Sigmoid colon (tissue), 7 donors: Measurements from ENCODE around the gene LY86. TPM values are rescaled to one million over a fixed set of nuclear protein-coding genes. Genes with fewer than 3 reads are reported as not detected.
A peak's percentile ranks its signal among the peaks of the same experiment; 100 is the strongest.

Experiments used
- DNase-seq: peaks from one replicate; pipeline ENCODE4 v3.0.0-alpha.2; 2019
- H3K27ac ChIP-seq, 4 donors: fragments of 200-600 bp; sonication (generic); one replicate each; pipeline ENCODE4 v1.5.1; 2016 to 2019; ENCODE audit warnings: mild to moderate bottlenecking in 1 of 4
- H3K27me3 ChIP-seq, 3 donors: fragments of 200-600 bp; sonication (generic); one replicate each; pipeline ENCODE4 v1.5.1; 2019; ENCODE audit warnings: mild to moderate bottlenecking in 1 of 3
- H3K36me3 ChIP-seq, 4 donors: fragments of 200-600 bp; sonication (generic); one replicate each; pipeline ENCODE4 v1.5.1; 2016 to 2019
- H3K4me1 ChIP-seq, 4 donors: fragments of 200-600 bp; sonication (generic); one replicate each; pipeline ENCODE4 v1.5.1; 2017 to 2019
- H3K4me3 ChIP-seq, 4 donors: fragments of 200-600 bp; sonication (generic); one replicate each; pipeline ENCODE4 v1.5.1; 2017 to 2019; ENCODE audit warnings: mild to moderate bottlenecking in 2 of 4, moderate library complexity in 1 of 4
- H3K9me3 ChIP-seq, 4 donors: fragments of 200-600 bp in 3 of 4; sonication (generic) in 3 of 4; one replicate each; pipeline versions ENCODE4 v1.5.1 to v1.6.1; 2013 to 2019
- CTCF ChIP-seq, 4 experiments: fragments of 450-650 bp in 3 of 4; fragments of 200-600 bp in 1 of 4; IDR thresholded peaks; one replicate each; pipeline ENCODE4 v1.5.1; 2016 to 2019; ENCODE audit warnings: antibody characterized with exemption in 4 of 4, mild to moderate bottlenecking in 3 of 4, moderate library complexity in 2 of 4
- EP300 ChIP-seq, 4 donors: sonication (generic); formaldehyde crosslinking; IDR thresholded peaks; one replicate each; pipeline ENCODE4 v1.6.1; 2017; ENCODE audit warnings: antibody characterized with exemption in 4 of 4
- POLR2A ChIP-seq, 2 donors: fragments of 450-650 bp; IDR thresholded peaks; one replicate each; pipeline ENCODE4 v1.6.1; 2016; ENCODE audit warnings: antibody characterized with exemption in 2 of 2, mild to moderate bottlenecking in 2 of 2, moderate library complexity in 2 of 2
- POLR2AphosphoS5 ChIP-seq, 4 donors: sonication (generic); formaldehyde crosslinking; IDR thresholded peaks; one replicate each; pipeline ENCODE4 v1.6.1; 2017; ENCODE audit warnings: antibody characterized with exemption in 4 of 4
- WGBS, 2 donors: extraction: QIAGEN DNeasy Blood & Tissue Kit; methylation state at CpG; one replicate each; pipeline ENCODE4 v1.1.7; 2013; 5-methylcytosine and 5-hydroxymethylcytosine counted together
- intact Hi-C: fragments of 100-400 bp; cut with DNase I; formaldehyde crosslinking; loops from one replicate; pipeline ENCODE4 v1.15.1; 2023
- polyA plus RNA-seq, 3 donors: library from polyadenylated mRNA; stranded (reverse); fragments of 200-250 nt; gene quantifications; one replicate each; pipeline ENCODE4 v1.2.3, GENCODE V29; 2013
- total RNA-seq, 4 donors: library from RNA; depleted of rRNA; stranded (reverse); fragments of >200 nt; gene quantifications; one replicate each; pipeline ENCODE4 v1.1.0, GENCODE V29; 2016
- donor health status: healthy with polysubstance abuse.
- donor health status: Bipolar disorder and iron deficiency.
- donor health status: healthy.

Gene LY86
- total and polyA plus RNA-seq, 7 donors: 1.1 to 15.7 (median 5.9) TPM

DNA sequence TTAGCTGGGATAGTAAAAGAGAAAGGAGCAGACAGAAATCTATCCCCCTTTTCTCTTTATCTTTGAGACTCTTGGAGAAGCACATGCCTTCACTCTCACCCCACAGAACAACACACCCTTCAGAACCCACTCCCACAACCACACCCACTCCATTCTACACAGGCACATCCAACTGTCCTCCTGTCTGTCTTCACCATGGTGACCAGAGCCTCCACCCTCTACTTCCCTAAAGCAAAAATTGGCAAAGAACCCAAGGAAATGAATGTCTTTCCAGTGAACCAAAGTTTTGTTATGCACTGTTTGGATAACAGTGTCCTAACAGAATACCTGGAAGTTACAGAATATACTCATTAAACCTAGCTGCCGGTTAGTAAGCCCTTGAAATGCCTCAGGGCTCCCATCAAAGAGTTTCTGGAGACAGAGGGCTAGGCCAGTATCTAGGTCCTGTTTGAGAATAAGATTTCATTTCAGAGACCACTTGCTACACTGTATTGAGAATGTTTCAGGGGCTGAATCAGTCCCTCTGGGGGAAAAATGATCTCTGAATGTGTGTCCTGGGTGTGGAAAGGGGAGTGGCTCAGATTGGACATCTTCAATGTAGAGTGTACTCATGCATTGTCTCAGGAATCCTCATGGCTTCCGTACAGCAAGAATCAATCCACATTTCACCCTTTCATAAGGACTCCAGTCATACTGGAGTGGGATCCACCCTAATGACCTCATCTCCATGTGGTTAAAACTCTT lies 101.1 kb downstream of the LY86 start:
- Histone ChIP-seq H3K4me1 (peaks cover 0 to 30% (median 22%) of the 10 kb centered on the region in 4 donors), H3K27ac (peak overlapping the region; percentile 30 to 66 (median 40)), H3K9me3 (peaks cover 0 to 8% (median 0%) of the 10 kb centered on the region in 4 donors), H3K4me3 (no peak overlapping the region), H3K36me3 (no peaks in the 10 kb centered on the region), H3K27me3 (no peaks in the 10 kb centered on the region)
- no peak for DNase-seq
- 47 to 79% methylated on average over 2 of the region's 2 CpGs for WGBS, 2 donors
- no peak for TF ChIP-seq EP300 (IDR thresholded peaks at IDR 0.05)
- no peak for TF ChIP-seq POLR2A (IDR thresholded peaks at IDR 0.05)
- TF ChIP-seq CTCF (IDR thresholded peaks at IDR 0.05): no peak
- no peak for TF ChIP-seq POLR2AphosphoS5 (IDR thresholded peaks at IDR 0.05)
- intact Hi-C loops: no loop called here

GRCh38 chr6:6690144-6690483 lies 101.6 kb downstream of the LY86 start:
- peak overlapping the region; percentile 30 to 66 (median 40) for H3K27ac ChIP-seq
- H3K9me3 ChIP-seq: peaks cover 0 to 8% (median 0%) of the 10 kb centered on the region in 4 donors
- intact Hi-C loops: no loop called here
- TF ChIP-seq CTCF (IDR thresholded peaks at IDR 0.05) (no peak), POLR2AphosphoS5 (IDR thresholded peaks at IDR 0.05) (no peak), POLR2A (IDR thresholded peaks at IDR 0.05) (no peak), EP300 (IDR thresholded peaks at IDR 0.05) (no peak)
- H3K4me3 ChIP-seq: no peak overlapping the region
- WGBS, 2 donors: 94 to 96% methylated on average over 2 of the region's 2 CpGs
- H3K27me3 ChIP-seq: no peaks in the 10 kb centered on the region
- H3K4me1 ChIP-seq: peaks cover 0 to 30% (median 22%) of the 10 kb centered on the region in 4 donors
- H3K36me3 ChIP-seq: no peaks in the 10 kb centered on the region
- no peak for DNase-seq

- intact Hi-C loops: no loop called here
- H3K36me3 ChIP-seq: no peaks in the 10 kb centered on the region
- 16 to 63% methylated on average over 6 of the region's 6 CpGs for WGBS, 2 donors
- no peak for DNase-seq
- peaks cover 0 to 8% (median 0%) of the 10 kb centered on the region in 4 donors for H3K9me3 ChIP-seq
- no peaks in the 10 kb centered on the region for H3K27me3 ChIP-seq
- peaks cover 0 to 29% (median 16%) of the 10 kb centered on the region in 4 donors for H3K4me1 ChIP-seq
- no peak overlapping the region for H3K4me3 ChIP-seq
- TF ChIP-seq CTCF (IDR thresholded peaks at IDR 0.05) (no peak), EP300 (IDR thresholded peaks at IDR 0.05) (no peak), POLR2AphosphoS5 (IDR thresholded peaks at IDR 0.05) (no peak), POLR2A (IDR thresholded peaks at IDR 0.05) (no peak)
- H3K27ac ChIP-seq: peak overlapping the region in 2 of 4 donors; percentile 38 to 64
These were observed 105.9 kb downstream of the LY86 start for GRCh38 chr6:6694368-6694780.

GRCh38 chr6:6694825-6695624 lies 106.5 kb downstream of the LY86 start:
- peaks cover 0 to 29% (median 18%) of the 10 kb centered on the region in 4 donors for H3K4me1 ChIP-seq
- no peak overlapping the region for H3K4me3 ChIP-seq
- H3K27ac ChIP-seq: peak overlapping the region; percentile 13 to 64 (median 28)
- intact Hi-C loops: no loop called here
- no peaks in the 10 kb centered on the region for H3K27me3 ChIP-seq
- TF ChIP-seq POLR2A (IDR thresholded peaks at IDR 0.05): no peak
- TF ChIP-seq POLR2AphosphoS5 (IDR thresholded peaks at IDR 0.05): no peak
- no peak for TF ChIP-seq CTCF (IDR thresholded peaks at IDR 0.05)
- TF ChIP-seq EP300 (IDR thresholded peaks at IDR 0.05): no peak
- WGBS, 2 donors: 16 to 53% methylated on average over 18 of the region's 18 CpGs
- peak; percentile 57 for DNase-seq
- peaks cover 0 to 8% (median 0%) of the 10 kb centered on the region in 4 donors for H3K9me3 ChIP-seq
- H3K36me3 ChIP-seq: no peaks in the 10 kb centered on the region
